ENCODE measurements around the gene PLAC8L1. TPM values are rescaled to one million over a fixed set of nuclear protein-coding genes. Genes with fewer than 3 reads are reported as not detected.

The PLAC8L1 gene
- total RNA-seq, 1 donor from 2014 or later, result 0.99 TPM

GRCh38 chr5:146051678-146052077 lies 53.7 kb downstream of the PLAC8L1 start:
- H3K4me3 Mint-ChIP-seq, result no peak overlapping the region
- intact Hi-C loops (cut with micrococcal nuclease), result loop anchor here (2.0 kb wide), 1 partner anchor 355 kb away; no protein-coding TSS in a partner anchor
- H3K27ac Mint-ChIP-seq, result no peak overlapping the region
- H3K27me3 Mint-ChIP-seq (ENCODE audit: insufficient read depth), result peaks cover 17% of the 10 kb centered on the region
- no peaks in the 10 kb centered on the region for H3K36me3 Mint-ChIP-seq (ENCODE audit: low read depth)
- DNase-seq (ENCODE audit: low spot score), result no peak
- no peaks in the 10 kb centered on the region for H3K4me1 Mint-ChIP-seq (ENCODE audit: low read depth)
- H3K9me3 Mint-ChIP-seq, result no peaks in the 10 kb centered on the region

- no peaks in the 10 kb centered on the region for H3K36me3 Mint-ChIP-seq (ENCODE audit: low read depth)
- H3K4me1 Mint-ChIP-seq (ENCODE audit: low read depth), result no peaks in the 10 kb centered on the region
- no peak overlapping the region for H3K27ac Mint-ChIP-seq
- no peak overlapping the region for H3K4me3 Mint-ChIP-seq
- intact Hi-C loops (cut with micrococcal nuclease), result no loop called here
- no peak for DNase-seq (ENCODE audit: low spot score)
- no peaks in the 10 kb centered on the region for H3K9me3 Mint-ChIP-seq
- H3K27me3 Mint-ChIP-seq (ENCODE audit: insufficient read depth), result peaks cover 22% of the 10 kb centered on the region
Measured at GRCh38 chr5:146050086-146050485, 55.3 kb downstream of the PLAC8L1 start.

GRCh38 chr5:146049704-146050026 lies 55.7 kb downstream of the PLAC8L1 start:
- Mint-ChIP-seq H3K27ac (no peak overlapping the region), H3K4me3 (no peak overlapping the region), H3K9me3 (no peaks in the 10 kb centered on the region), H3K4me1 (ENCODE audit: low read depth) (no peaks in the 10 kb centered on the region), H3K36me3 (ENCODE audit: low read depth) (no peaks in the 10 kb centered on the region), H3K27me3 (ENCODE audit: insufficient read depth) (peaks cover 21% of the 10 kb centered on the region)
- intact Hi-C loops (cut with micrococcal nuclease), result loop anchor here (1.0 to 10.0 kb wide), 3 partner anchors 224 to 1845 kb away; no protein-coding TSS in a partner anchor
- no peak for DNase-seq (ENCODE audit: low spot score)

GRCh38 chr5:146048994-146049703 lies 56.2 kb downstream of the PLAC8L1 start:
- DNase-seq (ENCODE audit: low spot score), result no peak
- intact Hi-C loops (cut with micrococcal nuclease), result loop anchor here (1.0 to 10.0 kb wide), 3 partner anchors 224 to 1844 kb away; no protein-coding TSS in a partner anchor
- Mint-ChIP-seq H3K4me3 (no peak overlapping the region), H3K4me1 (ENCODE audit: low read depth) (no peaks in the 10 kb centered on the region), H3K36me3 (ENCODE audit: low read depth) (no peaks in the 10 kb centered on the region), H3K9me3 (no peaks in the 10 kb centered on the region), H3K27me3 (ENCODE audit: insufficient read depth) (peaks cover 18% of the 10 kb centered on the region), H3K27ac (no peak overlapping the region)

GRCh38 chr5:146047396-146047795 lies 58.0 kb downstream of the PLAC8L1 start:
- Mint-ChIP-seq H3K9me3 (no peaks in the 10 kb centered on the region), H3K36me3 (ENCODE audit: low read depth) (no peaks in the 10 kb centered on the region), H3K4me1 (ENCODE audit: low read depth) (peaks cover 9% of the 10 kb centered on the region), H3K27me3 (ENCODE audit: insufficient read depth) (peaks cover 18% of the 10 kb centered on the region), H3K27ac (no peak overlapping the region), H3K4me3 (no peak overlapping the region)
- intact Hi-C loops (cut with micrococcal nuclease), result loop anchor here (10.0 kb wide), 1 partner anchor 1843 kb away; no protein-coding TSS in a partner anchor
- no peak for DNase-seq (ENCODE audit: low spot score)

GRCh38 chr5:146043722-146044121 lies 61.7 kb downstream of the PLAC8L1 start:
- no peak for DNase-seq (ENCODE audit: low spot score)
- H3K4me1 Mint-ChIP-seq (ENCODE audit: low read depth), result peaks cover 10% of the 10 kb centered on the region
- H3K9me3 Mint-ChIP-seq, result no peaks in the 10 kb centered on the region
- H3K36me3 Mint-ChIP-seq (ENCODE audit: low read depth), result no peaks in the 10 kb centered on the region
- intact Hi-C loops (cut with micrococcal nuclease), result loop anchor here (10.0 kb wide), 1 partner anchor 1839 kb away; no protein-coding TSS in a partner anchor
- H3K4me3 Mint-ChIP-seq, result no peak overlapping the region
- peaks cover 16% of the 10 kb centered on the region for H3K27me3 Mint-ChIP-seq (ENCODE audit: insufficient read depth)
- H3K27ac Mint-ChIP-seq, result no peak overlapping the region

GRCh38 chr5:146042628-146043279 lies 62.6 kb downstream of the PLAC8L1 start:
- intact Hi-C loops (cut with micrococcal nuclease), result loop anchor here (10.0 kb wide), 1 partner anchor 1838 kb away; no protein-coding TSS in a partner anchor
- peaks cover 10% of the 10 kb centered on the region for H3K4me1 Mint-ChIP-seq (ENCODE audit: low read depth)
- peaks cover 17% of the 10 kb centered on the region for H3K27me3 Mint-ChIP-seq (ENCODE audit: insufficient read depth)
- no peak overlapping the region for H3K4me3 Mint-ChIP-seq
- H3K27ac Mint-ChIP-seq, result no peak overlapping the region
- H3K9me3 Mint-ChIP-seq, result no peaks in the 10 kb centered on the region
- no peaks in the 10 kb centered on the region for H3K36me3 Mint-ChIP-seq (ENCODE audit: low read depth)
- no peak for DNase-seq (ENCODE audit: low spot score)

- Mint-ChIP-seq H3K9me3 (no peaks in the 10 kb centered on the region), H3K4me3 (no peak overlapping the region), H3K4me1 (ENCODE audit: low read depth) (peaks cover 10% of the 10 kb centered on the region), H3K27me3 (ENCODE audit: insufficient read depth) (peaks cover 14% of the 10 kb centered on the region), H3K27ac (no peak overlapping the region), H3K36me3 (ENCODE audit: low read depth) (no peaks in the 10 kb centered on the region)
- intact Hi-C loops (cut with micrococcal nuclease), result loop anchor here (10.0 kb wide), 1 partner anchor 1836 kb away; no protein-coding TSS in a partner anchor
- no peak for DNase-seq (ENCODE audit: low spot score)
Measured at GRCh38 chr5:146041180-146041789, 64.1 kb downstream of the PLAC8L1 start.

- Mint-ChIP-seq H3K27ac (no peak overlapping the region), H3K4me3 (no peak overlapping the region), H3K36me3 (ENCODE audit: low read depth) (no peaks in the 10 kb centered on the region), H3K4me1 (ENCODE audit: low read depth) (peaks cover 10% of the 10 kb centered on the region), H3K9me3 (no peaks in the 10 kb centered on the region), H3K27me3 (ENCODE audit: insufficient read depth) (peaks cover 13% of the 10 kb centered on the region)
- no peak for DNase-seq (ENCODE audit: low spot score)
- intact Hi-C loops (cut with micrococcal nuclease), result loop anchor here (10.0 kb wide), 1 partner anchor 1836 kb away; no protein-coding TSS in a partner anchor
Measured at GRCh38 chr5:146040527-146040926, 64.8 kb downstream of the PLAC8L1 start.

- no peak overlapping the region for H3K4me3 Mint-ChIP-seq
- peaks cover 13% of the 10 kb centered on the region for H3K27me3 Mint-ChIP-seq (ENCODE audit: insufficient read depth)
- H3K9me3 Mint-ChIP-seq, result no peaks in the 10 kb centered on the region
- DNase-seq (ENCODE audit: low spot score), result no peak
- peaks cover 10% of the 10 kb centered on the region for H3K4me1 Mint-ChIP-seq (ENCODE audit: low read depth)
- no peak overlapping the region for H3K27ac Mint-ChIP-seq
- no peaks in the 10 kb centered on the region for H3K36me3 Mint-ChIP-seq (ENCODE audit: low read depth)
- intact Hi-C loops (cut with micrococcal nuclease), result no loop called here
Measured at GRCh38 chr5:146039420-146039819, 66.0 kb downstream of the PLAC8L1 start.

GRCh38 chr5:146034605-146035004 lies 70.8 kb downstream of the PLAC8L1 start:
- no peak overlapping the region for H3K4me3 Mint-ChIP-seq
- no peak overlapping the region for H3K27ac Mint-ChIP-seq
- peaks cover 8% of the 10 kb centered on the region for H3K27me3 Mint-ChIP-seq (ENCODE audit: insufficient read depth)
- H3K36me3 Mint-ChIP-seq (ENCODE audit: low read depth), result no peaks in the 10 kb centered on the region
- H3K9me3 Mint-ChIP-seq, result no peaks in the 10 kb centered on the region
- intact Hi-C loops (cut with micrococcal nuclease), result no loop called here
- H3K4me1 Mint-ChIP-seq (ENCODE audit: low read depth), result no peaks in the 10 kb centered on the region
- no peak for DNase-seq (ENCODE audit: low spot score)

Measured in activated T-helper 1 cell treated with anti-CD3 and anti-CD28 coated beads, Interleukin-12 subunit alpha, Interleukin-12 subunit beta, Interleukin-2, Interleukin-4 antibody, amounts not matched to agents 30 ng/mL and 10 ng/mL and 1 ng/mL, durations not matched to agents 14 hours and 24 hours and 36 hours (primary cell).